ENCODE results near the gene PHACTR2. TPM values are rescaled to one million over a fixed set of nuclear protein-coding genes. Genes with fewer than 3 reads are reported as not detected.
"Not testable (repeated sequence)": the region's sequence is repeated elsewhere in the genome, so short reads cannot be mapped to it uniquely, and the experiment has no call there.

Gene PHACTR2
- total and polyA plus RNA-seq, 10 of the 15 experiments (the other 5 are each of a cell fraction or from before 2014, with no cell fraction given): 1.4 to 19.1 (median 5.3) TPM

GRCh38 chr6:143851706-143852105, 173.9 kb downstream of the PHACTR2 start:
- H3K9ac ChIP-seq (ENCODE audit: control insufficient read depth, insufficient read depth, low read length); DNase-seq (ENCODE audit: low read depth, low spot score); FAIRE-seq; in situ Hi-C loops (cut with MboI); H3K27me3 ChIP-seq (replicated peaks in 1 of 2; ENCODE audit: control insufficient read depth in 2 of 2, insufficient read depth in 2 of 2, low read length in 1 of 2); intact Hi-C loops (cut with micrococcal nuclease; ENCODE audit: unreplicated experiment); H3K4me1 ChIP-seq (ENCODE audit: control insufficient read depth, insufficient read depth, low read length); H2AFZ ChIP-seq (ENCODE audit: control insufficient read depth, low read depth, low read length); BruUV-seq (replicated peaks); H4K20me1 ChIP-seq (ENCODE audit: control insufficient read depth, insufficient read depth); H3K4me2 ChIP-seq (ENCODE audit: control insufficient read depth, insufficient read depth); H3K4me3 ChIP-seq; H3K79me2 ChIP-seq (ENCODE audit: control insufficient read depth, insufficient read depth, low read length); H3K9me3 ChIP-seq (replicated peaks; ENCODE audit: control insufficient read depth, insufficient read depth, low read length); POLR2A ChIA-PET; ATAC-seq; H3K27ac ChIP-seq (ENCODE audit: control insufficient read depth, insufficient read depth): not testable (repeated sequence)
- H3K36me3 ChIP-seq (ENCODE audit: control insufficient read depth in 2 of 2, insufficient read depth in 2 of 2, low read length in 1 of 2): peaks cover 11 to 22% of the 10 kb centered on the region in 2 experiments
- ChIA-PET RAD21 (ENCODE audit: unreplicated experiment) (interaction anchor here (0.6 kb wide), 1 partner anchor 75 kb away, joined by 4 read pairs; no protein-coding TSS in a partner anchor), CTCF (interaction anchor here (0.6 kb wide), 1 partner anchor 9 kb away, joined by 3 read pairs; the partner anchor contains the start of gene LTV1), SMC1A (ENCODE audit: uncharacterized antibody, unreplicated experiment) (interaction anchor here (2.5 kb wide), 1 partner anchor 7 kb away, joined by 8 read pairs; no protein-coding TSS in a partner anchor)
- 98% methylated on average over 3 of the region's 3 CpGs for WGBS (ENCODE audit: insufficient coverage, insufficient replicate concordance, low lambda C conversion rate, missing lambda C conversion rate)

GRCh38 chr6:143855057-143855456, 177.3 kb downstream of the PHACTR2 start:
- intact Hi-C loops (cut with micrococcal nuclease; ENCODE audit: unreplicated experiment); H4K20me1 ChIP-seq (ENCODE audit: control insufficient read depth, insufficient read depth); POLR2A ChIA-PET; CTCF ChIA-PET; H3K4me2 ChIP-seq (ENCODE audit: control insufficient read depth, insufficient read depth); DNase-seq (ENCODE audit: low read depth, low spot score); H3K79me2 ChIP-seq (ENCODE audit: control insufficient read depth, insufficient read depth, low read length); H3K27ac ChIP-seq (ENCODE audit: control insufficient read depth, insufficient read depth); FAIRE-seq; SMC1A ChIA-PET (ENCODE audit: uncharacterized antibody, unreplicated experiment); H3K4me3 ChIP-seq; ATAC-seq; H3K27me3 ChIP-seq (replicated peaks in 1 of 2; ENCODE audit: control insufficient read depth in 2 of 2, insufficient read depth in 2 of 2, low read length in 1 of 2); H2AFZ ChIP-seq (ENCODE audit: control insufficient read depth, low read depth, low read length); BruUV-seq (replicated peaks); in situ Hi-C loops (cut with MboI); H3K4me1 ChIP-seq (ENCODE audit: control insufficient read depth, insufficient read depth, low read length); H3K9me3 ChIP-seq (replicated peaks; ENCODE audit: control insufficient read depth, insufficient read depth, low read length); RAD21 ChIA-PET (ENCODE audit: unreplicated experiment); H3K9ac ChIP-seq (ENCODE audit: control insufficient read depth, insufficient read depth, low read length): not testable (repeated sequence)
- WGBS (ENCODE audit: insufficient coverage, insufficient replicate concordance, low lambda C conversion rate, missing lambda C conversion rate): 100% methylated on average over 1 of the region's 1 CpG
- peaks cover 12 to 25% of the 10 kb centered on the region in 2 experiments for H3K36me3 ChIP-seq (ENCODE audit: control insufficient read depth in 2 of 2, insufficient read depth in 2 of 2, low read length in 1 of 2)

GRCh38 chr6:143856762-143857161, 179.0 kb downstream of the PHACTR2 start:
- H3K4me2 ChIP-seq (ENCODE audit: control insufficient read depth, insufficient read depth); BruUV-seq (replicated peaks); H4K20me1 ChIP-seq (ENCODE audit: control insufficient read depth, insufficient read depth); H3K27ac ChIP-seq (ENCODE audit: control insufficient read depth, insufficient read depth); ATAC-seq; H3K9ac ChIP-seq (ENCODE audit: control insufficient read depth, insufficient read depth, low read length); in situ Hi-C loops (cut with MboI); H3K9me3 ChIP-seq (replicated peaks; ENCODE audit: control insufficient read depth, insufficient read depth, low read length); H3K27me3 ChIP-seq (replicated peaks in 1 of 2; ENCODE audit: control insufficient read depth in 2 of 2, insufficient read depth in 2 of 2, low read length in 1 of 2); FAIRE-seq; H2AFZ ChIP-seq (ENCODE audit: control insufficient read depth, low read depth, low read length); RAD21 ChIA-PET (ENCODE audit: unreplicated experiment); DNase-seq (ENCODE audit: low read depth, low spot score); SMC1A ChIA-PET (ENCODE audit: uncharacterized antibody, unreplicated experiment); intact Hi-C loops (cut with micrococcal nuclease; ENCODE audit: unreplicated experiment); H3K4me1 ChIP-seq (ENCODE audit: control insufficient read depth, insufficient read depth, low read length); H3K79me2 ChIP-seq (ENCODE audit: control insufficient read depth, insufficient read depth, low read length); CTCF ChIA-PET; POLR2A ChIA-PET; H3K4me3 ChIP-seq: not testable (repeated sequence)
- peaks cover 12 to 23% of the 10 kb centered on the region in 2 experiments for H3K36me3 ChIP-seq (ENCODE audit: control insufficient read depth in 2 of 2, insufficient read depth in 2 of 2, low read length in 1 of 2)
- 92% methylated on average over 6 of the region's 6 CpGs for WGBS (ENCODE audit: insufficient coverage, insufficient replicate concordance, low lambda C conversion rate, missing lambda C conversion rate)
